NCI-H2081 (cell line): ENCODE results near the gene ST7.

Experiments used
- DNase-seq, 2 experiments: peaks; one replicate each; lab custom pipeline; 2025; lab: John Stamatoyannopoulos, UW

Gene ST7

GRCh38 chr7:116977172-116977571, 23.9 kb downstream of the ST7 start:
- DNase-seq: no peak

GRCh38 chr7:116978006-116978405, 24.7 kb downstream of the ST7 start:
- DNase-seq: no peak

GRCh38 chr7:116979430-116979829, 26.1 kb downstream of the ST7 start:
- DNase-seq: no peak

- no peak for DNase-seq
These were observed 27.1 kb downstream of the ST7 start for GRCh38 chr7:116980354-116980753.

- no peak for DNase-seq
These were observed 28.6 kb downstream of the ST7 start for GRCh38 chr7:116981939-116982338.

- no peak for DNase-seq
These were observed 31.2 kb downstream of the ST7 start for GRCh38 chr7:116984511-116984910.

GRCh38 chr7:116984917-116985316, 31.6 kb downstream of the ST7 start:
- peak; percentile 25 to 46 for DNase-seq

GRCh38 chr7:116985575-116985974, 32.3 kb downstream of the ST7 start:
- no peak for DNase-seq

GRCh38 chr7:116986611-116987565, 33.6 kb downstream of the ST7 start:
- no peak for DNase-seq

GRCh38 chr7:116988363-116988989, 35.2 kb downstream of the ST7 start:
- DNase-seq: no peak

GRCh38 chr7:116990056-116990455, 36.8 kb downstream of the ST7 start:
- no peak for DNase-seq

GRCh38 chr7:116991233-116991632, 37.9 kb downstream of the ST7 start:
- no peak for DNase-seq

GRCh38 chr7:116994611-116995010, 41.3 kb downstream of the ST7 start:
- no peak for DNase-seq

- DNase-seq: no peak
These were observed 44.7 kb downstream of the ST7 start for GRCh38 chr7:116997972-116998371.

- DNase-seq: no peak
These were observed 45.4 kb downstream of the ST7 start for GRCh38 chr7:116998567-116999175.

- no peak for DNase-seq
These were observed 46.0 kb downstream of the ST7 start for GRCh38 chr7:116999311-116999710.

- DNase-seq: no peak
These were observed 48.0 kb downstream of the ST7 start for GRCh38 chr7:117001283-117001682.

- no peak for DNase-seq
These were observed 51.6 kb downstream of the ST7 start for GRCh38 chr7:117004899-117005298.

- no peak for DNase-seq
These were observed 52.1 kb downstream of the ST7 start for GRCh38 chr7:117005449-117005848.

GRCh38 chr7:117006907-117007684, 53.8 kb downstream of the ST7 start:
- DNase-seq: no peak

- no peak for DNase-seq
These were observed 55.0 kb downstream of the ST7 start for GRCh38 chr7:117008118-117008885.
